Heart left ventricle (tissue), 13 donors: ENCODE measurements around the gene DBH.

Experiments
- POLR2A ChIP-seq, 2 donors: fragments of 450-650 bp; IDR thresholded peaks; one replicate each; pipeline ENCODE4 v1.6.1; 2017; ENCODE audit warnings: antibody characterized with exemption in 2 of 2, mild to moderate bottlenecking in 2 of 2, moderate library complexity in 2 of 2
- TF ChIP-seq, protein P1 (sequence below), 12 donors: fragments of 200-600 bp; sonication (generic) in 4 of 12; IDR thresholded peaks; one replicate each; pipeline versions ENCODE4 v1.5.0 to v1.8.0; 2018 to 2022; ENCODE audit warnings: antibody characterized with exemption in 12 of 12, mild to moderate bottlenecking in 5 of 12
- donor health status: ischemic (EF 13 %, LVEDD 7.1; RV severe dilation, severe dysfunction).
- donor health status: DM: no; HTN: yes; CAD: no.
- donor health status: DM: no; HTN: no; CAD: no.
- donor health status: ischemic (EF 25% LVEDD 6.9; RV normal size, moderate dysfunction).
- donor health status: ischemic (EF 25% LVEDD 5.7; RV mildly dilated, moderate dysfunction).
- donor health status: ischemic (EF 35%, LVEDD 5.7; RV mildly dilated, moderate dysfunction).
- donor health status: nonischemic (EF 11% LVEDD 7.7; RV severe dilation, severe dysfunction).
- donor health status: DM: yes; HTN: yes; CAD: no.
- donor health status: PGD.
- donor health status: ischemic (EF 29% LVEDD 5.4; RV normal size, mild dysfunction).
- donor health status: nonischemic (EF 23%, LVEDD 6.1; RV moderate dilation, normal function).

DNA sequence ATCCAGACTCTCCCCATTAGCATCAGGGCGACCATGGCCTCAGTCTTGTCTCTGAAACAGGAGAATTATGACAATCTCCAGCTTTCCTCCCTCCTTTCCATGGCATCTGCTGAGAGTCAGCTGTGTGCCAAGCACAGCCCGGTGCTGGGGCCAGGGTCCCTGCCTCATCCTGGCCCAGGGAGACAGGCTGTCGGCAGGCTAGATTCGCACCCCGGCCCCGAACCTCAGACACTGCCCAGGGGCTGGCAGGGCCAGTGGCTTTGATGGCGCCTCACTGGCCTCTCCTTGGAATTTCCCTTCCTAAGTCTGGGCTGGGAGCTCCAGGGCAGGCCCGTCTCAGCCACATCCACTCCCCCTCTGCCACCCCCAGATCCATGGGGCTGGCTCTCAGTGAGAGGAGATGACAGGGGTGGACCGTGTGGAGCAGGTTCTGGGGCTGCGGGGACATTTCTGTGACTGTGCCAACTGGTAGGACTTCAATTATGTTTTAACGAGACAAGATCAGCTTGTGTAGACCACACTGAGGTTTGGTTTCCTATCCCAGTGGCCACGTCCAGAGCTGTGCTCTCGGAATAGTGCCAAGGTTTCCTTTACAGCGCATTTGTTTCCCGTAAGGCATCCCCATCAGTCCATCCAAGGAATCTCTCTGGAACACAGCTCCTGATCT is 42.4 kb upstream of the DBH start:
- TF ChIP-seq, protein P1, sequence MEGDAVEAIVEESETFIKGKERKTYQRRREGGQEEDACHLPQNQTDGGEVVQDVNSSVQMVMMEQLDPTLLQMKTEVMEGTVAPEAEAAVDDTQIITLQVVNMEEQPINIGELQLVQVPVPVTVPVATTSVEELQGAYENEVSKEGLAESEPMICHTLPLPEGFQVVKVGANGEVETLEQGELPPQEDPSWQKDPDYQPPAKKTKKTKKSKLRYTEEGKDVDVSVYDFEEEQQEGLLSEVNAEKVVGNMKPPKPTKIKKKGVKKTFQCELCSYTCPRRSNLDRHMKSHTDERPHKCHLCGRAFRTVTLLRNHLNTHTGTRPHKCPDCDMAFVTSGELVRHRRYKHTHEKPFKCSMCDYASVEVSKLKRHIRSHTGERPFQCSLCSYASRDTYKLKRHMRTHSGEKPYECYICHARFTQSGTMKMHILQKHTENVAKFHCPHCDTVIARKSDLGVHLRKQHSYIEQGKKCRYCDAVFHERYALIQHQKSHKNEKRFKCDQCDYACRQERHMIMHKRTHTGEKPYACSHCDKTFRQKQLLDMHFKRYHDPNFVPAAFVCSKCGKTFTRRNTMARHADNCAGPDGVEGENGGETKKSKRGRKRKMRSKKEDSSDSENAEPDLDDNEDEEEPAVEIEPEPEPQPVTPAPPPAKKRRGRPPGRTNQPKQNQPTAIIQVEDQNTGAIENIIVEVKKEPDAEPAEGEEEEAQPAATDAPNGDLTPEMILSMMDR (IDR thresholded peaks at IDR 0.05) = no peak
- TF ChIP-seq POLR2A (IDR thresholded peaks at IDR 0.05) = no peak
